IPS-18c (cell line): Measurements from ENCODE around the gene OR11L1.

Source experiments
- H3K4me3 ChIP-seq: 2 replicates; pipeline ENCODE4 v1.7.0; 2013; ENCODE audit warnings: low read depth, mild to moderate bottlenecking, low read length, moderate library complexity; ENCODE audit not compliant: insufficient read depth
- H3K9me3 ChIP-seq: one replicate; pipeline ENCODE4 v1.6.1; 2013; ENCODE audit warnings: mild to moderate bottlenecking, low read length, moderate library complexity; ENCODE audit not compliant: control insufficient read depth, insufficient read depth

OR11L1 gene

DNA sequence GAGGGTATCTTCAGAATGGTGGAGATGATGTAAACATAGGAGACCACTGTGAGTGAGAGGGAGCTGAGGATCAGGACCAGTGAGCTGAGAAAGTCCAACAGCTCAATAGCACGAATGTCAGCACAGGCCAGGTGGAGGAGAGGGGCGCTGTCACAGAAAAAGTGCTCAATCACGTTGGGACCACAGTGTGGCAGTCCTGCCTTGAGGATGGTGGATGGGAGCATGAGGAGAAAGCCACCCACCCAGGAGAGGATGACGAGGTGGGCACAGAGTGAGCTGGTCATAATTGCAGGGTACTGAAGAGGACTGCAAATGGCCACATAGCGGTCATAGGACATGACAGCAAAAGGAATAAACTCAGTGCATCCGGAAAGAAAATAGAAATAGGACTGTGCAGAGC is 8.1 kb downstream of the OR11L1 start:
- H3K9me3 ChIP-seq: peaks cover 2% of the 10 kb centered on the region
- H3K4me3 ChIP-seq: no peak overlapping the region

GRCh38 chr1:247829656-247830055 is 12.0 kb downstream of the OR11L1 start:
- Histone ChIP-seq H3K9me3 (peaks cover 2% of the 10 kb centered on the region), H3K4me3 (no peak overlapping the region)

DNA sequence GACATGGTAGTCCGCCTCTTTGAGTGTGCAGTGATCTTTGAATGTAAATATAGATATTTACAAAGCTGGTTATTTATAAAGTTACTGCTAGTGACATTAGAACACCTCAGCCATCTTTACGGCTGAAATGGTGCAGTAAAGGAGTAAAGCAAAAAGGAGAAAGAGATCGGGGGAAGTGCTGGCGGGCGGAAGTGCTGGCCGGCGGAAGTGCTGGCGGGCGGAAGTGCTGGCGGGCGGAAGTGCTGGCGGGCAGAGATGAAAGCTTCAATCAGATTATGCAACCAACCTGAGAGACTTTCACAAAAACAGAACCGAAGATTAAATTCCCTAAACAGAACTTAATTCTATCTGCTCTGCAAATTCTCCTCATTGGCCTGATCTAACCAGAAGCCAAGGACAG is 16.3 kb downstream of the OR11L1 start:
- Histone ChIP-seq H3K9me3 (no peaks in the 10 kb centered on the region), H3K4me3 (no peak overlapping the region)

DNA sequence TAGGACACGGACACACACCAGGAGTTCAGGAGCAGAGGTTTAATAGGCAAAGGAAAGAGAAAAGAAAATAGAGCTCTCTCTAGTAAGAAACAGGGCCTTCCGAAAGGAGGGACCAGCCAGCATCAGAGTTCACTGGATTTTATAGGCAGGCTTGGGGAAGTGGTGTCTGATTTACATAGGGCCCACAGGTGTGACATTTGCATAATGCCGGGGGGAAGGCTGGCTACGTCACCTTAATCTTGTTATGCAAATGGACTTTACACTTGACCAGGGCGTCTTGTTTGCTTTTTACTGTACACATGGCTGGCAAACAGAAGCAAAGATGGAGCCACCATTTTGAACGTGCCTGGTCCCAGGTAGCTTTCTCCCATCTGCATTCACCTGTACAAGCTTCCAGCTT is 17.7 kb downstream of the OR11L1 start, which contains the start of gene OR14A16:
Gene OR14A16, minus strand, starts transcription at position 97 of the 400 bp plus-strand sequence. CDS start 8,390 bp downstream, outside the sequence.
- no peak within 1 kb of the TSS for H3K4me3 ChIP-seq
- no peaks in the 10 kb centered on the region for H3K9me3 ChIP-seq

DNA sequence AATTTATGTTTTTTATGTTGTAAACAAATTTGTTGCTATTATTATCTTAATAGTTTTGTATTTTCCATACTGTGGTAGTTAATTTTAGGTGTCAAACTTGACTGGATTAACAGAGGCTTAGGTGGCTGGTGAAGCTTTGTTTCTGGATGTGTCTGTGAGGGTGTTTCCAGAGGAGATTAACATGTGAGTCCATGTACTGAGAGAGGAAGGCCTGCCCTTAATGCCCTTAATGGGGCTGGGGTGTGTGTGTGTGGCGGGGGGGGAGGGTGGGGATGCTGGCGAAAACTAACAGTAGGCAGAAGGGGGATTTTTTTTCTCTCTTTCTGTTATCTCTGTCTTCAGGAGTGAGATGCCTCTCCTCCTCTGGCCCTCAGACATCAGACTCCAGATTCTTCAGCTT is 19.6 kb downstream of the OR11L1 start:
- no peaks in the 10 kb centered on the region for H3K9me3 ChIP-seq
- H3K4me3 ChIP-seq: no peak overlapping the region

GRCh38 chr1:247812637-247813036 is 29.1 kb downstream of the OR11L1 start:
- H3K9me3 ChIP-seq: no peaks in the 10 kb centered on the region
- no peak overlapping the region for H3K4me3 ChIP-seq

DNA sequence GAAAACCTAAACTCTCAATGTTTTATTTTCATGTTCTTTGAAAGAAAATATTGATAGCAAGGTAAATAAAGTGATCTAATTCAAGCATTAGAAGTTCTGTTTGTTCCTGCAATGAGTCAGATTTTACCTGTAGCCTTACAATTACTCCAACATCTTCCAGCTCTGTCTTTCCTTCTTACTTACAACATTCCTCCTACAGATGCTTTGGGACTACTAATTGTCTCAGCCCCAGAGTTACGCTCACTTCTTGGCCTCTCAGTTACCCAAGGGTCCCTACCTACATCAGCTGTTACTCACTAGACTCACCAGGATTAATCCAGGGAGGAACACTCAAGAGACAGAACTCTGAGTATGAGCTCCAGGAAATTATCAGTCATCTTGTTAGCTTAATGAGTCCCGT is 44.2 kb downstream of the OR11L1 start:
- Histone ChIP-seq H3K4me3 (no peak overlapping the region), H3K9me3 (peaks cover 5% of the 10 kb centered on the region)
